GM18507 (cell line): ENCODE results near the gene DRD4.

ENCODE experiments used
- DNase-seq: peaks from one replicate; pipeline ENCODE4 v3.0.0; 2011; ENCODE audit warnings: low read depth; ENCODE audit not compliant: insufficient read length; ENCODE audit errors: extremely low spot score
- FAIRE-seq: peaks from 2 replicates; lab custom pipeline; 2011; peaks lifted over from hg19 to GRCh38; lab: Jason Lieb, UNC

DRD4 gene

GRCh38 chr11:619628-620050 lies 17.4 kb upstream of the DRD4 start:
- FAIRE-seq, result no peak
- DNase-seq, result no peak

GRCh38 chr11:620201-620600 lies 16.9 kb upstream of the DRD4 start:
- no peak for DNase-seq
- no peak for FAIRE-seq

GRCh38 chr11:620935-621814 lies 15.9 kb upstream of the DRD4 start:
- FAIRE-seq (no peak), DNase-seq (no peak)

GRCh38 chr11:621838-622237 lies 15.2 kb upstream of the DRD4 start:
- DNase-seq (no peak), FAIRE-seq (no peak)

GRCh38 chr11:623349-623869 lies 13.7 kb upstream of the DRD4 start:
- no peak for DNase-seq

GRCh38 chr11:623999-624704 lies 12.9 kb upstream of the DRD4 start:
- FAIRE-seq, result no peak
- DNase-seq, result no peak

More at GRCh38 chr11:623349-623869, 13.7 kb upstream of the DRD4 start:
- no peak for FAIRE-seq

GRCh38 chr11:624705-625635 lies 12.1 kb upstream of the DRD4 start, which contains the start of gene CDHR5:
CDHR5 (minus strand) TSS chr11:624955; CDS start chr11:624902, 53 bp downstream.
- FAIRE-seq, result no peak
- DNase-seq, result no peak

- FAIRE-seq (no peak), DNase-seq (no peak)
Observed at GRCh38 chr11:625636-626268, 11.3 kb upstream of the DRD4 start.

GRCh38 chr11:626475-627307 lies 10.4 kb upstream of the DRD4 start, which contains the start of gene SCT:
SCT (minus strand) TSS chr11:627181; CDS start chr11:627143, 38 bp downstream.
- DNase-seq (no peak), FAIRE-seq (no peak)

- no peak for DNase-seq
- no peak for FAIRE-seq
Observed at GRCh38 chr11:627308-627576, 9.8 kb upstream of the DRD4 start.

- FAIRE-seq (no peak), DNase-seq (no peak)
Observed at GRCh38 chr11:628056-628455, 9.0 kb upstream of the DRD4 start.

GRCh38 chr11:629237-629583 lies 7.9 kb upstream of the DRD4 start:
- FAIRE-seq (no peak), DNase-seq (no peak)

- DNase-seq, result no peak
- FAIRE-seq, result no peak
Observed at GRCh38 chr11:630871-631270, 6.2 kb upstream of the DRD4 start.

- FAIRE-seq, result no peak
- DNase-seq, result no peak
Observed at GRCh38 chr11:635945-636510, 1.0 kb upstream of the DRD4 start.

- FAIRE-seq (no peak), DNase-seq (no peak)
Observed at GRCh38 chr11:637333-637592, 194 bp downstream of the DRD4 start.

GRCh38 chr11:637593-638521 lies 788 bp downstream of the DRD4 start:
- FAIRE-seq (no peak), DNase-seq (no peak)

- DNase-seq (no peak), FAIRE-seq (no peak)
Observed at GRCh38 chr11:638631-639331, 1.7 kb downstream of the DRD4 start.
